D341Med (cell line): ENCODE data around the gene TOR1AIP1.
"Not testable (repeated sequence)": the region's sequence is repeated elsewhere in the genome, so short reads cannot be mapped to it uniquely, and the experiment has no call there.

Experiments
- DNase-seq: peaks from one replicate; pipeline ENCODE4 v3.0.0; 2012; ENCODE audit warnings: low spot score

TOR1AIP1 gene

DNA sequence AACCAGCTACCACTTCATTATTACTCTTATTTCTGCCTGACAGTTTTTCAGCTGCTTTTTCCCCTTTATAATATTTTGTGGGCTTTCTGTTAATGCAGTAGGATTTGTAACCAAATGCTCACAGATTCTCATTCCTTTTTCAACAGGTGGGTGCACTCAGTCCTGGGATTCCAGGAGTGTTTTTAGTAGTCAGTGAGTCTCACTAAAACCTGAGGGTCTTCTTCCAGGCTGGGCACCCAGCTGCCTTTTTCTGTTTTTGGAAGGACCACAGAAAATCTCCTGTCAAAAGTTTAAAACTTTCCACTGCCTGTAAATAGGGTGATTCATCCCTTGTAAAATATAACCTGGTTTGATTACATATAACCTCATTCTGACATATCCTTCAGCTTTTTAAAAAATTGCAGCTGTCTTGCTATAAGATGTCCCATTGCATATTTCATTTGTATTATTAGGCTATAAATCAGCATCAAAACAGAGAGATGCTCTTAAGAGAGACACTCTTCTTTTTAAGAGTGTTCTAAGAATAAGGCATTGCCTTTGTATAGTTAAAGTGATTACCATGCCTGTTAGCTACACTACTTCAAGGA lies 55.7 kb downstream of the TOR1AIP1 start:
- no peak for DNase-seq

- peak; percentile 28 for DNase-seq
Measured at GRCh38 chr1:179938752-179939151, 56.7 kb downstream of the TOR1AIP1 start.

GRCh38 chr1:179939941-179940340 lies 57.9 kb downstream of the TOR1AIP1 start:
- DNase-seq, result no peak

DNA sequence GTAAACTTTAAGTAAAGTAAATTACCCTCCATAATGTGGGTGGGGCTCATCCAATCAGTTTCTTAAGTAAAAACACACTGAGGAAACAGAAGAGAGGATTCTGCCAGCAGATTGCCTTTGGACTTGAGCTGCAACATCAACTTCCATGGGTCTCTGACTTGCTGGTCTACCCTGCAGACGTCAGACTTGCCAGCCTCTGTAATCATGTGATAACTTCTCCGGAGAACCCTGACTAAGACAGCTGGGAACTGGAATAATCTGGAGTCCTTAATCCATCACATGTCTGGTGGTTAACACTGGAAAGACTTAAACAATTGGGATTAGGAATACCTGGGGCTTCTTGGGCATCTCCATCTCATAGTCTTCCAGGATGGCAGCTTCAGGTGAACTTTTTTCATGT lies 59.4 kb downstream of the TOR1AIP1 start:
- peak; percentile 47 for DNase-seq

- no peak for DNase-seq
Measured at GRCh38 chr1:179950651-179951050, 68.6 kb downstream of the TOR1AIP1 start.

GRCh38 chr1:179951383-179952144 lies 69.5 kb downstream of the TOR1AIP1 start:
- DNase-seq, result no peak

DNA sequence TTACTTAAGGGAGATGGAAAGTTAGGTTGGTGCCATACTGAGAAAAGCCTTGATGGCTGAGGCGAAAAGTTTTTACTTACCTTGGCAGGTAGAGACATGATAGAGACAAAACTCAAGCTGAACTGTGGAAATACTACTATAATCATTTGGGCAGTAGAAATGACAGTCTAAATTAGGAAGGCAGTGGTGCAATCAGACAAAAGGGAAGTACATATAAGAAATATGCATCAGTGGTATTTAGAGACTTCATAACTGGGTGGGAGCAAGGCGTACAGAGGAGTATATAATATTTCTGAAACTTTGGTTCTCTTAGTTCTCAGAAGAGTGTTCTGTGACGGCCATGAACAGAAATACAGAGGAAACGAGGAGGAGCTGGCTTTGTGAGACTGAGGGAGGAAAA lies 70.1 kb downstream of the TOR1AIP1 start:
- no peak for DNase-seq

- DNase-seq, result peak; percentile 58
Measured at GRCh38 chr1:179953974-179954492, 71.9 kb downstream of the TOR1AIP1 start.

DNA sequence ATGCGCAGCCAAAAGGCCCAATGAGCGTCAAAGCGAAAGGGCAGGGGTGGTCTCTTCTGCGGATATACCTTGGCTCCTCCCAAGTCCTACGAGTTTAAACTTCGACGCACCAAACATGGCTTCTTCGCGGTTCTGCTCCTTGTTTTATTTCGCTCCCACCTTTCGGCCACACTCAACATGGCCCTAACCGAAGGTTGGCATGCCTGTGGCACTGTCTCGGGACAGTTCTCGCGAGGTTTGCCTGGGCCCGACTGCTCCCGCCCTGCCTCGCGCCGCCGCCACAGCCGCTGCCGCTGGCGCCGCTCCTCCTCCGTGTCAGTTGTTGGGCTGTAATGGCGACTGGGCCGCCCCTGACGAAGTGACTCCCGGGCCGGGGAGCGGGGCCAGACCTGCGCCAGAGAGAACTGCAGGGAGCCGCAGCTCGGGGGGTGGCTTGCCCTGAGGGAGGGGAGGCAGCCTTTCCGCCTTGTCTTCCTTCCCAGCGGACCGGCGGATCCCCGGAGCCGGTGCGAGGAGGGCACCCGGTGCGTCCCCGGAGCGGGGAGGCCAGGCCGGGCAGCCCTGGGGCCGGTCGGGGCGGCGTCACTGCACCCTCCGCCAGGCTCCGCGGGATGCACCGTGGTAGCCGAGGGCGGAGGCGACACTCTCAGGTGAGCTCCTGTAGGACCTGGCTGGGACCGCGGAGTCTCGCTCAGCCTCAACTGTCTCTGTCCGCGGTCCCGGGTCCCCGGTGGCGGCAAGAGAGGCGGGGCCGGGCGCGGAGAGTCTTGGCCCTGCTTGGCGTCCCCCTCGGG lies 72.6 kb downstream of the TOR1AIP1 start, which contains the start of gene CEP350:
TSS of gene CEP350 (plus strand) at position 318 of the 794 bp plus-strand sequence. CDS start 31,372 bp downstream, outside the sequence.
- peak; percentile 97 for DNase-seq

DNA sequence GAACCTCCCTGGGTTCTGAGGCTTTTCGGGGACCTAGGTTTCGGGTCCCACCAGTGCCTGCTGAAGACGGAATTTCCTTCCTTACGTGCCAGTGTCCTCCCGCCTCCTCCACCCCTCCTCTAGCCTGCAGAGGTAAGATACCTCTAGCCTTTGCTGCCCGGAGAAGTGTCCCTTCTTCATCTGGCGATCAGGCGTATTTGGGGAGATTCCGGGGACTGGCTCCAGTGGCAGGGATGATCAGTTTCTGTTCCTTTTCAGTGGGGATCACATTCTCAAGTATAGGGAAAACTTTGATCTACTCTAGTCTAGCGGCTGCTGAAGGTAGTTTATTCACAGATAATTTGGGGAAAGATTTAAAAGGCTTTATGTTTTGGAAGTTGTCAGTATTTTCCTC lies 73.2 kb downstream of the TOR1AIP1 start:
- no peak for DNase-seq

DNA sequence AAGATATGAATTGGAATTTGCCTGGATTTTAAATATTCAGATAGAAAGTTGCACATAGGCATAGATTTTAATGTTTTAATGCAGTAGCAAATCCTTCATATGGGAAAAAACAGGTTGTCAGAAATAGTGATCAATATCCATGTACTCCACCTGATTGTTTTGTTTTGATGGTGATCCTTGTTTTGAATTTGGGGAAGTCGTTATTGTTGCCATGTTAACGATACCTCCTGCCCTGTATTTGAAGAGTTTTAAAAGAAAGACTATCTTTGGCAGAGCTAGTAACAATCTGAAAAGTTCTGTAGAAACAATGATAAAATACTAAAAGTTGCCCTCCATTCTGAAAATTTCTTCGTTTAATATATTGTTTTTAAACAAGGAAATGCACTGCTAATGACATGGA lies 73.6 kb downstream of the TOR1AIP1 start:
- no peak for DNase-seq

DNA sequence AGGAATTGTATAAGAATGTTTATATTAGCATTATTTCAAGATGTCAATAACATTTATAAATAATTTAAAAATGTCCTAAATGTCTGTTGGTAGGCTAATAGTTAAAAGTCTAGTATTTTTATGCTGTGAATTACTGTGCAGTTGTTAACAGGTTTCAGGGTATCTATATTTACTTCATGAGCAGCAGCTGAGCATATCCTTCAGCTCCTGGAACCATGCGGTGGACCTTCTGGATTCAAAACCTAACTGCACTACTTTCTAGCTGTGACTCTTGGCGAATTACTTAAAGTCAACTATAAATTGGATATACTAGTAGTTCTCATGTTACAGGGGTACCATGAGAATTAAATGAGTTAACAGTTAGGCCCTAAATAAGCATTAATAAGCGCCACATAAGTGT lies 76.3 kb downstream of the TOR1AIP1 start:
- no peak for DNase-seq

GRCh38 chr1:179962168-179962567 lies 80.1 kb downstream of the TOR1AIP1 start:
- DNase-seq, result not testable (repeated sequence)

- DNase-seq, result no peak
Measured at GRCh38 chr1:179966551-179966950, 84.5 kb downstream of the TOR1AIP1 start.

- DNase-seq, result no peak
Measured at GRCh38 chr1:179968284-179968993, 86.4 kb downstream of the TOR1AIP1 start.

- DNase-seq, result no peak
Measured at GRCh38 chr1:179968994-179969919, 87.2 kb downstream of the TOR1AIP1 start.
